ENCODE results near the gene EPHA3.
"Not testable (repeated sequence)": the region's sequence is repeated elsewhere in the genome, so short reads cannot be mapped to it uniquely, and the experiment has no call there.

The EPHA3 gene

DNA sequence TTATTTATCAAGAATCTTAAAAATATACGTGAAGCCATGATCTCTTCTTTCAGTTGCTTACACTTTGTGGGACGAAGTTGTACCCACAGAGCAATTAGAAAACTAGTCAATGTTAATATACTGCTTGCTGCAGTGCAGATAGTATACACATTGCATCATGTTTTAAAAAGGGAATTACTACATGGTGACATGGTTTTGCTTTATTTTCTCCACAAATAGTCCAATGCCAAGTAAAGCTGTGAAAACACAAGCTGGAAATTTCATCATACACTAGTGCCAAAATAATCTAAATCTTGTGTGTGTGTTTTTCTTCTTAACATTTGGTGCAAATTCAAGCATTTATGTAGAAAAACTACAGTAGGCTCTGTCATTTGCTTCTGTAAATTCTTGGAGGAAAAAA is 233.0 kb downstream of the EPHA3 start:
- H3K4me1 ChIP-seq (ENCODE audit: control insufficient read depth, insufficient read depth, low read length) = no peaks in the 10 kb centered on the region
- H3K36me3 ChIP-seq (ENCODE audit: control insufficient read depth, insufficient read depth, low read length) = no peaks in the 10 kb centered on the region
- H3K4me3 ChIP-seq (ENCODE audit: low read depth, low read length) = no peak overlapping the region
- H3K9me3 ChIP-seq (ENCODE audit: control insufficient read depth, insufficient read depth, low read length) = no peaks in the 10 kb centered on the region
- no peaks in the 10 kb centered on the region for H3K27me3 ChIP-seq (ENCODE audit: control insufficient read depth, insufficient read depth, low read length)
- H3K9ac ChIP-seq (ENCODE audit: low read depth, low read length) = no peak overlapping the region

DNA sequence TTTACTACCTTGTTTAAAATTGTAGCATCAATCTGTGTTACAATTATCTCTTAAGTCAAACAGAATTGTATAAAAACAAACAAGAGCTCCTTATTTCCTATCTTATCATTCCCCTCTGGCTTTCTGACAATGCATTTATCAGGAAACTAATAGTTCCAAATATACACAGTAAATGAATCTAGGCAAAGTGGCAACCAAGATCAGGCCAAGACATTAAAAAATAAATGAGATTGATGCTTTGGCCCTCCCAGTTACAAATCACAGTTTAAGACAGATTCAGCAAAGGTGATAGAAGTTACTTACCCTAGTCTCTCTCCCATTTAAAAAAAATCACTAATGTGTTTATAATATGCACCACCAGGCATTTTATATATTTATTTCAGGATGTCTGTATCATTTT is 236.7 kb downstream of the EPHA3 start:
- Histone ChIP-seq H3K4me3 (ENCODE audit: low read depth, low read length) (no peak overlapping the region), H3K27me3 (ENCODE audit: control insufficient read depth, insufficient read depth, low read length) (no peaks in the 10 kb centered on the region), H3K9me3 (ENCODE audit: control insufficient read depth, insufficient read depth, low read length) (no peaks in the 10 kb centered on the region), H3K36me3 (ENCODE audit: control insufficient read depth, insufficient read depth, low read length) (no peaks in the 10 kb centered on the region), H3K9ac (ENCODE audit: low read depth, low read length) (no peak overlapping the region), H3K4me1 (ENCODE audit: control insufficient read depth, insufficient read depth, low read length) (no peaks in the 10 kb centered on the region)

DNA sequence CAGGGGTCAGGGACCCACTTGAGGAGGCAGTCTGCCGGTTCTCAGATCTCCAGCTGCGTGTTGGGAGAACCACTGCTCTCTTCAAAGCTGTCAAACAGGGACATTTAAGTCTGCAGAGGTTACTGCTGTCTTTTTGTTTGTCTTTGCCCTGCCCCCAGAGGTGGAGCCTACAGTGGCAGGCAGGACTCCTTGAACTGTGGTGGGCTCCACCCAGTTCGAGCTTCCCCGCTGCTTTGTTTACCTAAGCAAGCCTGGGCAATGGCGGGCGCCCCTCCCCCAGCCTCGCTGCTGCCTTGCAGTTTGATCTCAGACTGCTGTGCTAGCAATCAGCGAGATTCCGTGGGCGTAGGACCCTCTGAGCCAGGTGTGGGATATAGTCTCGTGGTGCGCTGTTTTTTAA is 243.5 kb downstream of the EPHA3 start:
- not testable (repeated sequence) for H3K4me3 ChIP-seq (ENCODE audit: low read depth, low read length); H3K27me3 ChIP-seq (ENCODE audit: control insufficient read depth, insufficient read depth, low read length); H3K4me1 ChIP-seq (ENCODE audit: control insufficient read depth, insufficient read depth, low read length); H3K9me3 ChIP-seq (ENCODE audit: control insufficient read depth, insufficient read depth, low read length); H3K36me3 ChIP-seq (ENCODE audit: control insufficient read depth, insufficient read depth, low read length); H3K9ac ChIP-seq (ENCODE audit: low read depth, low read length)

DNA sequence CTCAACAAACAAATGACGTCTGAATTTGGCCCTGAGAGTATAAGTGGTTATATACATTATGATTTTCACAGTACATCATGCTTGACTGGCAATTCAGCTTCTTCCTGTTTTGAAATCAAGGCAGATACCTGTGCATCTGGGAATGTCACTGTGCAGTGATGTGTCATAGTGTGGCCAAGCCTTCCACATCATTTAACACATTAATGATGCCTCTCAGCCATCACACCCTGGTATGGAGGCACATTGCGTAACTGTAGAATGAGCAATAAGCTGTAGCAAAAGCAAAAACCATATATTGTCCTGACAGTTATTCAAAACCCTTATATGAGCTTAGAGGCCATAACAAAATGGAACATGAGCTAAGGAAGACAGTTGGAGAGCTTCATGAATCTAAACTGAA is 246.0 kb downstream of the EPHA3 start:
- Histone ChIP-seq H3K4me3 (ENCODE audit: low read depth, low read length) (no peak overlapping the region), H3K9me3 (ENCODE audit: control insufficient read depth, insufficient read depth, low read length) (no peaks in the 10 kb centered on the region), H3K9ac (ENCODE audit: low read depth, low read length) (no peak overlapping the region), H3K4me1 (ENCODE audit: control insufficient read depth, insufficient read depth, low read length) (peaks cover 2% of the 10 kb centered on the region), H3K27me3 (ENCODE audit: control insufficient read depth, insufficient read depth, low read length) (no peaks in the 10 kb centered on the region), H3K36me3 (ENCODE audit: control insufficient read depth, insufficient read depth, low read length) (no peaks in the 10 kb centered on the region)

DNA sequence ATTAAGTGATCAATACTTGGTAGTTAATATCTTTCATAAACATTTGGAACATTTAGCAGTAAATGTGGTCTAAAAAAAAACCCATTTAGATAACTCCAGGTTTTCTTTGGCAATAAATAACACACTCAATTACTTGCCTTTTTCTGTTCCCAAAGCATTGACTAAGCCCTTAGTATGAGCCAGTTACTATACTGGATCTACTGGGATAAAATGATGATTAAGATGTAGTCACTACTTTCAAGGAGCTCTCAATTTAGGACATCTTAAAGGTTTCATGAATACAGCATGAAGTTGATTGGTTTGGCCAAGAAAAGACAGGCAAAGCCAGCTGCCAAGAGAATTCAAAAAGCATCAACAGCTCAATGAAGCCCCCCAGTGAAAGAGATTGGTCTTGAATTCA is 250.9 kb downstream of the EPHA3 start:
- H3K27me3 ChIP-seq (ENCODE audit: control insufficient read depth, insufficient read depth, low read length) = no peaks in the 10 kb centered on the region
- no peak overlapping the region for H3K4me3 ChIP-seq (ENCODE audit: low read depth, low read length)
- H3K9ac ChIP-seq (ENCODE audit: low read depth, low read length) = no peak overlapping the region
- H3K9me3 ChIP-seq (ENCODE audit: control insufficient read depth, insufficient read depth, low read length) = no peaks in the 10 kb centered on the region
- H3K4me1 ChIP-seq (ENCODE audit: control insufficient read depth, insufficient read depth, low read length) = no peaks in the 10 kb centered on the region
- H3K36me3 ChIP-seq (ENCODE audit: control insufficient read depth, insufficient read depth, low read length) = no peaks in the 10 kb centered on the region

DNA sequence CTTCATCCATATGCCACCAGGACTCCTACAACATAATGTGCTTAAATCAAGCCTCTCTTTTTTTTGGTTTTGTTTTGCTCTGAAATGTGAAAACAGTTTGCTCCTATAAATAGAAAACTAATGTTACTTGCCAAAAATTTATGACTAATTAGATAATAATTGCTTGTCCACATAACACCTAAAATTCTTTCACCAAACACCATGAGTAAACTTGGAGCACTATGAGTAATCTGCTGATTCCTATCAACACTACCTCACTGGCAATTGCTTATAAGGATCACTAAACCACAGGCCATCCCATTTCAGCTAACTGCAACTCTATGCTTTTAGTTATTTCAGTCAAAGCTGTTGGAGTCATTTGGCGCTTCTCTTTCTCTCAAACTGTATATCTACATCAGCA is 252.7 kb downstream of the EPHA3 start:
- Histone ChIP-seq H3K36me3 (ENCODE audit: control insufficient read depth, insufficient read depth, low read length) (no peaks in the 10 kb centered on the region), H3K4me1 (ENCODE audit: control insufficient read depth, insufficient read depth, low read length) (no peaks in the 10 kb centered on the region), H3K9me3 (ENCODE audit: control insufficient read depth, insufficient read depth, low read length) (no peaks in the 10 kb centered on the region), H3K4me3 (ENCODE audit: low read depth, low read length) (no peak overlapping the region), H3K9ac (ENCODE audit: low read depth, low read length) (no peak overlapping the region), H3K27me3 (ENCODE audit: control insufficient read depth, insufficient read depth, low read length) (no peaks in the 10 kb centered on the region)

DNA sequence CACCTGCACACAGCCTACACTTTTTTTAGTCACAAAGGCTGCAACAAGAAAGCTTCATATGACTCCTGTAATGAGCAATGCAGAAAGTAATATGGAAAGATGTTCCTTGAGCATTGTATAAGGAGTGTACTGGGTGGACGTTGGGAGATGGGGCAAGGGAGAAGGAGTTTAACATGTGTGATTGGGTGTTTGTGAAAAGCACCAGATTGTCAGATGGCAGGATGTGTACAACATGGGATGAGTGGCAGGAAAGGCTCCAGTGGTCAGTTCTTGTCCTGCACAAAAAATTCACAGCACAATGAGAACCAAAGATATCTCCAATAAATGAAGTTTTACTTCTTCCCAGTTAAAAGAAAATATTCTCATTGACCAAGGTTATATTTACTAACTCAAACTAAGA is 255.1 kb downstream of the EPHA3 start:
- H3K36me3 ChIP-seq (ENCODE audit: control insufficient read depth, insufficient read depth, low read length) = no peaks in the 10 kb centered on the region
- no peaks in the 10 kb centered on the region for H3K4me1 ChIP-seq (ENCODE audit: control insufficient read depth, insufficient read depth, low read length)
- no peak overlapping the region for H3K4me3 ChIP-seq (ENCODE audit: low read depth, low read length)
- H3K27me3 ChIP-seq (ENCODE audit: control insufficient read depth, insufficient read depth, low read length) = no peaks in the 10 kb centered on the region
- H3K9ac ChIP-seq (ENCODE audit: low read depth, low read length) = no peak overlapping the region
- no peaks in the 10 kb centered on the region for H3K9me3 ChIP-seq (ENCODE audit: control insufficient read depth, insufficient read depth, low read length)

DNA sequence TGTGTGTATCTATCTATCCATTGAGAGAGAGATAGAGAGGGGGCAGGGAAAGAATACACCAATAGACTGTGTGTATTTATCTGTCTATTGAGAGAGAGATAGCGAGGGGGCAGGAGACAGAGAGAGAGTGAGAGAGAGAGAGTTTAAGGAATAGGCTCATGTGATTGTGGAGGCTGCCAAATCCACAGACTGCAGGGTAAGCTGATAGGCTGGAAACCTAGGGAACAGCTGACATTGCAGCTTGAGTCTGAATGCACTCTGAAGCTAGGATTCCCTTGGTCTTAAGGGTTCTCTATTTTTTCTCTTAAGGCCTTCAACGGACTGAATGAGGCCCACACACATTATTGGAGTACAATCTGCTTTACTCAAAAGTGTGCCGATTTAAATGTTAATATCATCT is 255.8 kb downstream of the EPHA3 start:
- Histone ChIP-seq H3K9me3 (ENCODE audit: control insufficient read depth, insufficient read depth, low read length) (no peaks in the 10 kb centered on the region), H3K27me3 (ENCODE audit: control insufficient read depth, insufficient read depth, low read length) (no peaks in the 10 kb centered on the region), H3K9ac (ENCODE audit: low read depth, low read length) (no peak overlapping the region), H3K36me3 (ENCODE audit: control insufficient read depth, insufficient read depth, low read length) (no peaks in the 10 kb centered on the region), H3K4me3 (ENCODE audit: low read depth, low read length) (no peak overlapping the region), H3K4me1 (ENCODE audit: control insufficient read depth, insufficient read depth, low read length) (peaks cover 2% of the 10 kb centered on the region)

DNA sequence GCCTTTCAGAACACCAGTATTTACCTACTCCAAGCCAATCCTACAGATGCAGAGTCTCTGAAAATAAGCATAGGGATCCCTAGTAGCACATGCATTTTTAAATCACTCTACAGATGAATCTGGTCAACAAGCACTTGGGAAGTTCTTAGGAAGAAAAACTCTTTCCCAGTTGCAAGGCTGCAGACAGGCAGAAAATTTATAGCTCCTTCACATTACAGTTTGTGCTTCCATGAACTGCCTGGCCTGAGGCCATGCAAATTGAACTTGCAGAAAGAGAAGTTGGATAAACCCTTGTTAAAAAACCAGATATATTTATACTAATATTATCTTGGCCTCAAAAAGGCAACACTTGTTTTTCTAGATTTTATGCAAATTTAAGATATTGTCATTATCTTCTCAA is 256.9 kb downstream of the EPHA3 start:
- Histone ChIP-seq H3K36me3 (ENCODE audit: control insufficient read depth, insufficient read depth, low read length) (no peaks in the 10 kb centered on the region), H3K27me3 (ENCODE audit: control insufficient read depth, insufficient read depth, low read length) (no peaks in the 10 kb centered on the region), H3K4me1 (ENCODE audit: control insufficient read depth, insufficient read depth, low read length) (peaks cover 2% of the 10 kb centered on the region), H3K9me3 (ENCODE audit: control insufficient read depth, insufficient read depth, low read length) (no peaks in the 10 kb centered on the region), H3K4me3 (ENCODE audit: low read depth, low read length) (no peak overlapping the region), H3K9ac (ENCODE audit: low read depth, low read length) (no peak overlapping the region)

DNA sequence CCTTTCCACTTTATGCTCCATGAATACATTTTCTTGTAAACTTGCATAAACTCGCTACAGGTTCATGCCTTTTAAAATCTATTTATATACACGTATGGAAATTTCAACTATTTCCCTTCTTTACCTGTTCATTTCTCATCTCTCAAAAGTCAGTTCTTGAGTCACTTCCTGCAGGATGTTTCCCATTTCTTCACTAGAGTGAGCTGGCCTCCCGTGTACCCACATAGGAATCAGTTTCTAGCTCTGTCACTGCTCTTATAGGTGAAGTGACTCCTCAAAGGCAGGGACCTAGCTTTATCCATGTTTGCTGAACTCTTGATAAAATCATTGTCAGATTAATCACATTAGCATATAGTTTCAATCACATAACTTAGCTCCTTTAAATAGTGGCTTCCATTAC is 259.7 kb downstream of the EPHA3 start:
- H3K4me1 ChIP-seq (ENCODE audit: control insufficient read depth, insufficient read depth, low read length) = peaks cover 2% of the 10 kb centered on the region
- no peaks in the 10 kb centered on the region for H3K27me3 ChIP-seq (ENCODE audit: control insufficient read depth, insufficient read depth, low read length)
- H3K9me3 ChIP-seq (ENCODE audit: control insufficient read depth, insufficient read depth, low read length) = no peaks in the 10 kb centered on the region
- H3K9ac ChIP-seq (ENCODE audit: low read depth, low read length) = no peak overlapping the region
- no peaks in the 10 kb centered on the region for H3K36me3 ChIP-seq (ENCODE audit: control insufficient read depth, insufficient read depth, low read length)
- no peak overlapping the region for H3K4me3 ChIP-seq (ENCODE audit: low read depth, low read length)

DNA sequence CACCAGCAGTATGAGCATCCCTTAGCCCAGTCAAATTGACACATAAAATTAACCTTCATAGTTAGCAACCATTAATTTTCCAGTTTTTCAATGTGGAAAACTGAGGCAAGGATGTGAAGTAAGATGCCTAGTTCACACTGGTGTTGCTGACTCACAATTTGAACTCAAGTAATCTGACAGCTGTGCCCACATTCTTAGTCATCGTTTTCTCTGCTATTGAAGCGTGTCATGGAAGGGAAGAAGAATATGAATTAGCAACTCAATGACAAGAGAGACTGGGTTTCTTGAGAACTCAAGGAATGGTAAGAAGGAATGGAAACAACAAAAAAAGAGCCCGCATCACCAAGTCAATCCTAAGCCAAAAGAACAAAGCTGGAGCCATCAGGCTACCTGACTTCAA is 261.4 kb downstream of the EPHA3 start:
- Histone ChIP-seq H3K4me1 (ENCODE audit: control insufficient read depth, insufficient read depth, low read length) (peaks cover 2% of the 10 kb centered on the region), H3K36me3 (ENCODE audit: control insufficient read depth, insufficient read depth, low read length) (no peaks in the 10 kb centered on the region), H3K9ac (ENCODE audit: low read depth, low read length) (no peak overlapping the region), H3K9me3 (ENCODE audit: control insufficient read depth, insufficient read depth, low read length) (no peaks in the 10 kb centered on the region), H3K27me3 (ENCODE audit: control insufficient read depth, insufficient read depth, low read length) (no peaks in the 10 kb centered on the region), H3K4me3 (ENCODE audit: low read depth, low read length) (no peak overlapping the region)

DNA sequence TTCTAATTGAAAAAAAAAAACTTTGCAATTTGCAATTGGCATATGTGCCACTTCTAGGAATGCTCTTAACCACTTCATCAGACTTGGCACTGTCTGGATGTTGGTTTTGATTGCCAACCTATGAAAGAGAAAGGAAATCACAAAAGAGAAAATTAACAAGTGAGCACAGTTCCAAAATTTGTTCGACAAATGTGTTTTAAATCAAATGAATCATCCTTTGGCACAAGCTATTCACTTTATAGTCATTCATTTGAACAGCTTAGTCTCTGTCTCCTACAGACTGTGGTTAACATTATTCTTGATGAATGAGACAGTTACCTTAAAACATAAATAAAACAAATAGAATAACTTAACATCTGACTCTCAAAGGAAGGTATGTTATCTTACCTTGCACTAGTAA is 265.0 kb downstream of the EPHA3 start:
- H3K9me3 ChIP-seq (ENCODE audit: control insufficient read depth, insufficient read depth, low read length) = no peaks in the 10 kb centered on the region
- no peaks in the 10 kb centered on the region for H3K36me3 ChIP-seq (ENCODE audit: control insufficient read depth, insufficient read depth, low read length)
- H3K9ac ChIP-seq (ENCODE audit: low read depth, low read length) = no peak overlapping the region
- peaks cover 2% of the 10 kb centered on the region for H3K4me1 ChIP-seq (ENCODE audit: control insufficient read depth, insufficient read depth, low read length)
- H3K4me3 ChIP-seq (ENCODE audit: low read depth, low read length) = no peak overlapping the region
- no peaks in the 10 kb centered on the region for H3K27me3 ChIP-seq (ENCODE audit: control insufficient read depth, insufficient read depth, low read length)

DNA sequence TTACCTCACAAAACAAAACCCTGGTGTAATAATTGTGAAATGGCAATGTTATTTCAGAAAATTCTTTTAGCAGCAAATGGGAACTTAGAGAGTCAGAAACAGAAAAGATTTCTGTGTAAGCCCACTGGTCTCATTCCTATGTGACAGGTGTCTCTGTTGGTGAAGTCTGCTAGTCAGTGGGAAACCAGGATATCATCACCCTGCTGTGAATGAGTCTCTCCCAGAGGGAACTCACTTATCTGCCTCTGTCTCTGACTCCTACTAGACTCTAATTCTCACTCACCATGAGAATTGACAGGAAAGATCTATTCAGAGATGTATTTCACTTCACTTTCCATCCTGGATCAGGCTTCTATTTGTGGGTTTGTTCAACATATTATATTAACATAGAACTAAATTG is 266.0 kb downstream of the EPHA3 start:
- Histone ChIP-seq H3K36me3 (ENCODE audit: control insufficient read depth, insufficient read depth, low read length) (no peaks in the 10 kb centered on the region), H3K9me3 (ENCODE audit: control insufficient read depth, insufficient read depth, low read length) (no peaks in the 10 kb centered on the region), H3K27me3 (ENCODE audit: control insufficient read depth, insufficient read depth, low read length) (no peaks in the 10 kb centered on the region), H3K4me1 (ENCODE audit: control insufficient read depth, insufficient read depth, low read length) (peaks cover under 1% of the 10 kb centered on the region), H3K4me3 (ENCODE audit: low read depth, low read length) (no peak overlapping the region), H3K9ac (ENCODE audit: low read depth, low read length) (no peak overlapping the region)
